GM18867 (cell line): Measurements from ENCODE around the gene SAP25.
"Not testable (repeated sequence)": the region's sequence is repeated elsewhere in the genome, so short reads cannot be mapped to it uniquely, and the experiment has no call there.

Experiments used
- ATAC-seq: cut with Tn5 transposase; IDR thresholded peaks from one replicate; pipeline ENCODE4 v1.9.1; 2021; ENCODE audit warnings: mild to moderate bottlenecking, moderate library complexity; ENCODE audit not compliant: unreplicated experiment

SAP25 gene

DNA sequence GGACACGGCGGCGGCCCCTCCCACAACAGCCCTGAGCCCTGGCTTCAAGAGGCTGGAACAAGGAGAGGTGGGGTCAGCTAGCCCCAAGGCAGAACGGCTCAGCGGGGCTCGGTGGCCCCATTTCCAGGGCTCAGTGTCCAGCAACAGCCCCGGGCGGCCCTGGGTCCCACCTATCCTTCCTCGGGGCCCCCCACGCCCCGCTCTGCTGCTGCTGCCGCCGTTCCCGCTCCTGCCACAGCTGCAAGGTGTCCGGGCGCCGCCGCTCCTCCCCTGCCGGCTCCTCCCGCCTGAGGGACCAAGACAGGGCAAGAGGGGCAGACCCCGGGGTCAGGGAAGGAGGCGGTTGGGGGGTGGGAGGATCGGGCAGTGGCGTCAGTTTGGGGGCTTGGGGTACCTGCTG lies 3.4 kb upstream of the SAP25 start:
- no peak for ATAC-seq

DNA sequence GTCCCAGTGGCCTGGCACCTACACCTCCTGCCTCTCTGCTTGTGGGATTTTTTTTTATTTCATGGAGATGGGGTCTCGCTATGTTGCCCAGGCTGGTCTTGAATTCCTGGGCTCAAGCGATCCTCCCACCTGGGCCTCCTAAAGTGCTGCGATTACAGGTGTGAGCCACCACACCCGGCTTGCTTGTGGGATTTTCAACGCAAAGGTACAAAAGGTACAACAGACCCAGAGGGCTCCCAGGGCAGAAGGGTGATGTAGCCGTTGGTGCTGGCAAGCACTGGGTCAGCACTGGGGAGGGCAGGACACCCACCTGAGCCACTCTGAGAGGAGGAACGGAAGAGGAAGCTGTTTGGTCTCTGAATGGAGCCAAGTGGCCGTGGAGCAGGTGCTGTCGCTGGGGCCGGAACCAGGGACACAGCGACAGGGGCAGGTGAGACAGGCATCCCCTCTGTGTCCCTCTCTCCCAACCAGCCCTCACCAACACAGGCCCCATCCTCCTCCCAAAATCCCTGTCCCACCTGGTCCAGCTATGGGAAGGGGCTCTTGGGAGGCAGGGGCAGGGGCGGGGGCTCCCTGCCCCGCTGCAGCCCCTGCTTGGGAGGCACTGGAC lies 2.8 kb upstream of the SAP25 start:
- ATAC-seq = no peak

- no peak for ATAC-seq
Observed at GRCh38 chr7:100575746-100576383, 2.2 kb upstream of the SAP25 start.

- ATAC-seq = no peak
Observed at GRCh38 chr7:100575206-100575631, 1.5 kb upstream of the SAP25 start.

DNA sequence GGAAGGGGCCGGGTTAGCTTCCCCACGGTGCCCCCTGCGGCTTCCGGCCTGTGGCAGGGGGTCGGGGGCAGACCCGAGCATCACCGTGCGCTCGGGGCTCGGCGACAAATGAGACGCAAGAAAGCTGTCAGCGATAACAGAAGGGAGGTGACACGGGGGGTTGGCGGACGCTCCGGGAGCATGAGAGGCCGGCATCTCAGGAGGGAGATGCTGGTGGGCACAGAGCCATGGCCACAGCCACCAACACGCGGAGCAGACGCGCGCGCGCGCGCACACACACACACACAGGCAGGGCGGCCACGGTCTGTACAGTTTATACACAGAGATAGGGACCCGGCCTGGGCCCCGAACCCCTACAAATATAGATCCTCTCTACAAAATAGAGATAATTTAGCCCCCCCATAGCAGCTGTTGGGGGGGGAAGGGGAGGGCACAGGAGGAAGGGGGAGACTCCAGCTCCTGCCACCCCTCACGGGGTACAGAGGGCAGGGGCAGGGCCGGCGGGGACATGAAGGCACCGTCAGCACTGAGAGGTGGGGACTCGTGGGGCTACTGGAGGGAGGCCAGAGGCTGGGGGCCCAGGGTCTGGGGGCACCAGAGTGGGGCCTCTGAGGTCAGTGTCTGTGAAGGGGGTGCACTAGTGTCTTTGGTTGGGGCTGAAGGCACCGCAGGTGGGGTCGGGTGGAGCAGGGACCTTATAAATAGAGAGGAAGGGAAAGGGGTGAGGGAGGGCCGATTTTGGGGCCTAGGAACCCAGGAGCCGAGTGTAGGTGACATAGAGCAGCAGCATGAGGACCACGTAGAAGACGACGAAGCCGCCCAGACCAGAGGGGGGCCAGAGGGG lies 884 bp upstream of the SAP25 start:
- ATAC-seq = no peak

GRCh38 chr7:100572949-100573675 lies 588 bp downstream of the SAP25 start:
- ATAC-seq = no peak

- ATAC-seq = no peak
Observed at GRCh38 chr7:100572281-100572948, 1.3 kb downstream of the SAP25 start.

- ATAC-seq = no peak
Observed at GRCh38 chr7:100571829-100572116, 1.9 kb downstream of the SAP25 start.

GRCh38 chr7:100570954-100571828 lies 2.5 kb downstream of the SAP25 start:
- no peak for ATAC-seq

- peak; percentile 43 for ATAC-seq
Observed at GRCh38 chr7:100568896-100569844, 4.5 kb downstream of the SAP25 start.

- ATAC-seq = no peak
Observed at GRCh38 chr7:100568176-100568895, 5.4 kb downstream of the SAP25 start.

DNA sequence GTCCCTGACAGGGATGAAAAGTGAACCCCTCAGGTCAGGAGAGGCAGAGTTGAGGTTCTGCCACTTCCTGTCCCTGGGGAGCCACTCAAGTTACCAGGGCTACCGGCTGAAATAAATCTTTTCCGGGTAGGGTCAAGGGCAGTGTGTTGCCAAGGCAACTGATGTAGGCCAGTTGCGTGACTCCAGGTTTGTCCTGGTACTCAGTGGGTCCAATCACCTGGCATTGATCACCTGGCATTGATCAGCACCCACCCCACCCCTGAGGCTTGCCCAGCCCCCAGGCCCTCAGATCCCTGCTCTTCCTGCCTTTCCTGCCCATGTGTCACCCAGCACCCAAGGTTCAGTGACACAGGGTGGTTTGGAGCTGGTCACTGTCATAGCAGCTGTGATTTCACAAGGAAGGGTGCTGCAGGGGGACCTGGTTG lies 5.9 kb downstream of the SAP25 start:
- ATAC-seq = no peak

DNA sequence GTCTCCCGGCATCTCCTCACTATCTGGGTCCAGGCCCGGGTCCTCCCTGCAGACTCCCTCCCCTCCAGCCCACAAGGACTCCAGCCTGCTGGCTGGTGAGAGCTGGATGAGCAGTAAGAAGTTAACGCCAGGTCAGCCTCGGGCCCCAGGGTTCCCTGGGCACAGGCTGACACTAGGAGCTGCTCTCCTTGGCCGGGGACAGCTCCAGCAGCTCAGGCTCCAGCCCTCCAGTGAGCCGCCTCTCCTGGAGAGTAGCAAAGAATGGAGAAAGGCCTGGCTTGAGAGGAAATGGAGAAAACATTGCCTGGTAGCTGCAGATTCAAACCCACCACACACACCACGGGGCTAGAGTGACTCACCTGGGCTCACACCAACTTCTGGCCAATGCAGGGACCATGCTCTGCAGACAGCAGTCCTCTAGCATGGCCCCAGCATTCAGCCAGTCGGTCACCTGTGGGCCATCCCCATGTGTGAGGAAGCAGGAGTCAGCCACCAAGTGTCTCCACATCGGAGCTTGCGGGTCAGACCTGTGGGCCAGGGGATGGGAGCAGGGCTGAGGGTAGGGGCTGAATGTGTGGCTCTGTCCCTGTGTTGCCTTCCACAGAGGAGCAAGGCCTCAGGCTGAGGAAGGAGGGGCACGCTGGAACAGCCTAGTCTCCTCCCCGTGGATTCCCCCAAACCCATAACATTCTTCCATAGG lies 6.5 kb downstream of the SAP25 start:
- no peak for ATAC-seq

GRCh38 chr7:100566018-100566531 lies 7.6 kb downstream of the SAP25 start:
- no peak for ATAC-seq

DNA sequence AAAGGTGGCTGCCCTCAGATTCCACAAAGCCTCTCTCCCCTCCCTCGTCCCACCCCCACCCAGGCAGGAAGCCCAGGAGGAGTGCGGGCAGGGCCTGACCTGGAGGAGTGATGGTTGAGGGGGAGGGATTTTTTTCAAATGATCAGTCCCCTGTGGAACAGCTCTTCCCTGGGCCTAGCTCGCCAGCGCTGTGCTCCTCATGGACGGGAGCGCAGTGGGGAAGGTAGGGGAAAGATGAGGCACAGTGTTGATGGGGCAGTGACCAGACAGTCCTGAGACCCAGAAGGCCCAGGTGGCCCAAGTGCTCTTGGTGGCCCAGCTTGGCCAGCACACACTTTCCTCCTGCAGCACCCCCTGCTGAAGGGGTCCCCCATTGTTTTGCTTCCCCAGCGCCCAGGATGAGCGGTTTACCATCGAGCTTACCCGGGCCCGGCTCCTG lies 8.5 kb downstream of the SAP25 start:
- no peak for ATAC-seq

DNA sequence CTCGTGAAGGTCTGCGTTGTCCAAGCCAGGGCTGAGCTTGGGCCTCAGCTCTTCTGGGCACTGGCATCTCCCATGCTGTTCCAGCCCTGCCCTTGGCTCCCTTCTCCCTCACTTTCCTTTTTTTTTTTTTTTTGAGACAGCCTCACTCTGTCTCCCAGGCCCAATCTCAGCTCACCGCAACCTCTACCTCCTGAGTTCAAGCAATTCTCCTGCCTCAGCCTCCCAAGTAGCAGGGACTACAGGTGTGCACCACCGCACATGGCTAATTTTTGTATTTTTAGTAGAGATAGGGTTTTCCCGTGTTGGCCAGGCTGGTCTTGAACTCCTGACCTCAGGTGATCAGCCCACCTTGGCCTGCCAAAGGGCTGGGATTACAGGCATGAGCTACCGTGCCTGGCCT lies 9.3 kb downstream of the SAP25 start:
- not testable (repeated sequence) for ATAC-seq

GRCh38 chr7:100563809-100564400 lies 9.8 kb downstream of the SAP25 start:
- no peak for ATAC-seq
